GM19455 (cell line): ENCODE results near the gene RPS28.
A peak's percentile ranks its signal among the peaks of the same experiment; 100 is the strongest.
"Not testable (repeated sequence)": the region's sequence is repeated elsewhere in the genome, so short reads cannot be mapped to it uniquely, and the experiment has no call there.

Experiments
- ATAC-seq: cut with Tn5 transposase; IDR thresholded peaks from one replicate; pipeline ENCODE4 v1.9.1; 2021; ENCODE audit not compliant: unreplicated experiment

The RPS28 gene

GRCh38 chr19:8321067-8321985 lies at the start of gene RPS28, which contains the start of gene NDUFA7:
TSS of gene RPS28 (plus strand) at chr19:8321496. CDS start at chr19:8321531, 35 bp downstream.
TSS of gene NDUFA7 (minus strand) at chr19:8321375. CDS start at chr19:8321358, 17 bp downstream.
- peak; percentile 77 for ATAC-seq

- ATAC-seq: not testable (repeated sequence)
Observed at GRCh38 chr19:8276508-8276907, 44.8 kb upstream of the RPS28 start.

DNA sequence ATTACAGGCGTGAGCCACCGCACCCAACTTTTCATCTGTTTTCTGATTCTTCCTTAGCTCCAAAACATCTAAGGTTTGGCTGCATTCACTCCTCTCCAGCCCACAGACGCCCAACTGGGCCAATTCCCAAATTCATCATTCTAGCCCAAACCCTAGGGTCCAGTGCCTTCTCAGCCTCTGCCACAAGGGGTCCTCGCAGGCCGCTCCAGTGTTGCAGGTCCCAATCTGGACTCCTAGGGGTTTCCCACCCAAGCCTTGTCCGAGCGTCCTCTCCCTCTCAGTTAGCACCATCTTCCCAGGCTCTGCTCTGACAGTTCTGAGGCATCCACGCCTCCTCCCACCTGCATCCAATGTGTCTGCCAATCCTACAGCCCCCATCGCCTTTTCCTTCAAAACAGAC lies 30.0 kb upstream of the RPS28 start:
- not testable (repeated sequence) for ATAC-seq

DNA sequence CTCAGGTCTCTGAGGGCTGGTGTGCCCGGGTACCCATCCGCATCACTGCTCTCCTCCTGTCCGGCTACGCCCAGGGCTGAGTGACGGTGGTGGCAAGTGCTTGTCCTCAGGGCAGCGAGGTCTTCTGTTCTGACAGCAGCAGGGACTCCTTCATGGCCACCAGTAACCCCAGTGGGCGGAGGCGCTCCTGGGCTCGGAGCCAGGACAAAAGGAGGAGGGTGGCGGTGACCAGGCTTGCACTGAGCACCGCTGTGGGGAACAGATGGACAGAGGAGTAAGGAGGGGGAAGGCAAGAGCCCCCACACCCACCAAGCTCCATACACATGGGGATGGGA lies 19.0 kb upstream of the RPS28 start:
- no peak for ATAC-seq

DNA sequence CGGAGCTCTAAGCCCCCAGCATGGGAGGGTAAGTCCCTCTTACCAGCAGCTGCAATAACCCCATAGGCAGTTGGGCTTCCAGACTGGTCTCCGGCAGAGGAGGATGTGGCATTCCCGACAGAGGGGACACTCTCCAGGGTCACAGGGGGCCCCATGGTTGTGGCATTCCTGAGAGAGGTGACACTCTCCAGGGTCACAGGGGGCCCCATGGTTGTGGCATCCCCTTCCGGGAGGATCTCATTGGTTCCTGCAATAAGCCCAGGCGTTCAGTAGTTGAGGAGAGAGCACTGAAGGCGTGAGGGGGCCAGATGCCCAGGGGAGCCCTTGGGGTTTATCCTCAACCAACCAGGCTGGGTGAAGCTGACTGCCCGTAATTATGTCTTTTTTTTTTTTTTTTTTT lies 18.6 kb upstream of the RPS28 start:
- no peak for ATAC-seq

DNA sequence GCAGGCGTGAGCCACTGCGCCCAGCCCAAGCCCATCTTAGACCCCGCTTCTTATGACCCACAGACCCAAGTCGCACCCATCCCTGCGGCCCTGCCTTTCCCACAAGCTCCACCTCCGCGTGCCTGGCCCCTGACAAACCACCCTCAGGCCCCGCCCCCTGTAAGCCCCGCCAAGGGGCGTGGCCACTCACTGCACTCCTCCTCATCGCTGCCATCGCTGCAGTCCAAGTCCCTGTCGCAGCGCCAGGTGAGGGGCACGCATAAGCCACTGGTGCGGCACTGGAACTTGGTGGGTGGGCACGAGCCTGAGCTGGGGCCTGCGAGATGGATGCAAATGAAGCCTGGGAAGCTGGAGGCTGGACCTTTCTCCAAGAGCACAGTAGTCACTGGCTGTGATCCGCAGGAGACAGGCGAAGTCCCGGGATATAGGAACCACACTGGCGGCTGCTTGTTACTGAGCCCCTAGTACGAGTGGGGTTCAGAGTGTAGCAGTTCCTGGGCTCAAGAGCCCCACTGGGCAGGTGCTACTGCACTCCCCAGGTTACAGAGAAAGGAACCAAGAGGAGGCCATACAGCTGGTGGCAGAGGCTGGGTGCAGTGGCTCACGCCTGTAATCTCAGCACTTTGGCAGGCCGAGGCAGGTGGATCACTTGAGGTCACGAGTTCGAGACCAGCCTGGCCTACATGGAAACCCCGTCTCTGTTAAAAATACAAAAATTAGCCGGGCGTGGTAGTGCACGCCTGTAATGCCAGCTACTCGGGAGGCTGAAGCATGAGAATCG lies 16.3 kb upstream of the RPS28 start:
- no peak for ATAC-seq

DNA sequence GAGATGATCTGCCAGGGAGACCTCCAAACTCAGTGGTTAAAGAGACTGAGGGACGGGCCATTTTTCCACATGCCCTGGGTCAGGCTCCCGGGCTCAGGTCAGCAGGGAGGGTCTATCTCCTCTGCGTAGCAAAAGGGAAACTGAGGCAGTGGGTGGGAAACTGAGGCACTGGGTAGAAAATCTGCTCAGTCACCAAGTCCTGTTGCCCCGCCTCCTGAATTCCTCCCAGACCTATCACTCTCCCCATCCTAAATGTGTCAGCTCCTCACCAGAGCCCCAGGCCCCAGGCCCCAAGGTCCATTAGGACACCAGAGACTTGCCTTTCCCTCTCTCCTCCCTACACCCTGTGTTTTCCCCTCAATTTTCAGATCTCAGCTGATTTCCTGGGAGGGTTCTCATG lies 15.5 kb upstream of the RPS28 start:
- no peak for ATAC-seq

GRCh38 chr19:8306235-8307054 lies 14.9 kb upstream of the RPS28 start:
- ATAC-seq: no peak

DNA sequence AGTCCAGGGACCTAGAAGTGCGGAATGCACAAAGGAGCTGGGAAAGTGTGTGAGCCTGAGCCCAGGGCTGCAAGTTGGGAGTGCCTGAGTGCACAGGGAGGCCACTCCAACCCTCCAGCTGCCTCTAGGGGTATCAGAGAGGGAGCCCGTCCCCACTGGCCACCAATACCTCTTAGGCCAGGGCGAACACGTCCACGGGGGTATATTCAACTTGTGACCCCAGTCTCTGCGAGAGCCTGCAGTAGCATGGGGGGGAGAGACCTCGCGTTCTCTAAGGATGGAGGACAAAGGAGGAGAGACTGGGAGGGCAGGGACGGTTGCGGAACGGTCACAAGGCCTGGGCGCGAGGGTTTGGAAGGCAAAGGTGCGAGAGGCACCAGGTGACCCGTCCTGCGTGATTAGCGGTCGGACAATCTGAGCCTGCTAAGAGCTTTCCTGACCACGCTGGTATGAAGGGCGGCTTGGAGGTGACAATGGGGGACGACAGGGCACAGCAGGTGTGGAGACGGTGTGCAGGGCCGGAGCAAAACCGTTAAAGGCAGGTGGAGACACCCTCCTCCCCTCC lies 13.8 kb upstream of the RPS28 start:
- ATAC-seq: peak; percentile 13

DNA sequence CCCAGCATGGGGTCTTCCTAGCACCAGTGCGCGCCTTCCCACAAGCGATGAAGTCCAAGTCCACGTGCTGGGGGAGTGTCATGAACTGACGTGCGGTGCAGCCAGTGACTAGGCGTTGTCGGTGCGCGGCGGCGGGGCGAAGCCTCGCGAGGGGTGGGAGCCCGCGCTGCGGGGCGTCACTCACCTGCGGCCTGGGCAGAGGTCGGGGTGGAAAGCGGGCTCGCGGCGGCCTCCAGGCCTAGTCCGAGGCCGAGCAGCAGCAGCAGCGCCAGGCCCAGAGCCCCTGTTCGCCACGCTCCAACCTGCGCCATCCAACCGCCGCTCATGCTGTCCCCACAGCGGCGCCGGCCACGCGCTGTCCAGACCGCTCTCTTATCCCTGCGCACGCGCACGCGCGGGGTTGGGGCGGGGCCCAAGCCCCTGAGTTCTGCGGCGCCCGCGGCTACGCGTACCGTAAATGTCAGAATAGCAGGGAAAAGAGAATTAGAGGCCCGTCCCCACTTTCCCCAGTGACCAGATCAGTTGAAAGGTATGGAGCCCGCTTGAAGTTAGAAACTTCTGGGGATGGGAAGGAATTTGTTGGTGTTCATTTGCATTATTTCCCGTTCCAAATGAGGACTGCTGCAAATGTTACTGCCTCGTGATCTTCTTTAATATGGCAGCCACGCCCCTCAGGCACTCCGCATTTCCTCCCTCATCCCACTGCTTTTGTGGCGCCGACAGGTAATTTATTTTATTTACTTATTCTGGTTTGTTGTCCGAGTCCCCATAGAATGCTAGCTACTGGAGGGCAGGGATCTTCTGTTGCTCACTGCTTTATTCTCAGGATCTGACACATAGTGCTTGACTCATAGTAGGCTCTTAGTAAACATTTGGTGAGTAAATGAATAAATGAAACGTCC lies 13.1 kb upstream of the RPS28 start, which contains the start of gene CD320:
Gene CD320, minus strand, starts transcription at position 394 of the 902 bp plus-strand sequence. Its CDS starts 68 bp downstream, at position 326.
- peak; percentile 83 for ATAC-seq

- ATAC-seq: no peak
Observed at GRCh38 chr19:8308891-8309291, 12.4 kb upstream of the RPS28 start.

- no peak for ATAC-seq
Observed at GRCh38 chr19:8310342-8311055, 10.8 kb upstream of the RPS28 start.

DNA sequence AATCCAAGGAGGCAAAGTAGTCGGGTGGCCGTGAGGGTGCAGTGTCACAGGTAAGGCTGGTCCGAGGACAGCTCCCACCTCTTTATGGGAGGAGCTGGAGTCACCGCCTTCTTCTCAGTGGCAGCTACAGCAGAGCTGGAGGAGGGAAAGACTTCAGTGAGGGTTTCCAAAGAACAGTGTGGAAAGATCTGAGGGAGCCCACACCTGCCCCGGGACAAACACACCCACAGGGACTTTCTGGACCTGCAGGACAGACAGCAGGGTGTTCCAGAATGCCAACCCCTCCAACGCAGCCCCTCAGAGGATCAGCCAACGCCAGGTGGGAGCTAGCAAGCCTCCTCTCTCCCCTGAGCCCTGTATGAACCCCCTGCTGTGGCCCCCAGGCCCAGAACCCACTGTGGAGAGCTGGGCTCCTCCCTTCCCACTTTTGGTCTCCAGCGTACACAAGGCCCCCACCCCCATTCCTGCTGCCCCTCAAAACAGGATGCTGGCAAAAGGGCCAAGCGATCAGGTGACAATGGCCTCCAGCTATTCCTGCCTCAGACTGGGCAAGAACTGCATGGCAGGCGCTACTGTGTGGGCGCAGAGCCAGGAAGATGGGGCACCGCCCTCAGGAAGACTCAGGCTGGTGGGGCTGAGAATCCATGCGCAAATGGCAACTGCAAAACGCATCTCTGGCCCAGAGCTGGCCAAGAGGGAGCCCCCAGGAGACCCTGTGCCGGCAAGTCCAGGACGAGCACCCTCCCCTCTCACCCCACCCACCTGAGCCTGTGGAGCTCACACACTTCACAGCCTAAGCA lies 9.6 kb upstream of the RPS28 start:
- no peak for ATAC-seq

DNA sequence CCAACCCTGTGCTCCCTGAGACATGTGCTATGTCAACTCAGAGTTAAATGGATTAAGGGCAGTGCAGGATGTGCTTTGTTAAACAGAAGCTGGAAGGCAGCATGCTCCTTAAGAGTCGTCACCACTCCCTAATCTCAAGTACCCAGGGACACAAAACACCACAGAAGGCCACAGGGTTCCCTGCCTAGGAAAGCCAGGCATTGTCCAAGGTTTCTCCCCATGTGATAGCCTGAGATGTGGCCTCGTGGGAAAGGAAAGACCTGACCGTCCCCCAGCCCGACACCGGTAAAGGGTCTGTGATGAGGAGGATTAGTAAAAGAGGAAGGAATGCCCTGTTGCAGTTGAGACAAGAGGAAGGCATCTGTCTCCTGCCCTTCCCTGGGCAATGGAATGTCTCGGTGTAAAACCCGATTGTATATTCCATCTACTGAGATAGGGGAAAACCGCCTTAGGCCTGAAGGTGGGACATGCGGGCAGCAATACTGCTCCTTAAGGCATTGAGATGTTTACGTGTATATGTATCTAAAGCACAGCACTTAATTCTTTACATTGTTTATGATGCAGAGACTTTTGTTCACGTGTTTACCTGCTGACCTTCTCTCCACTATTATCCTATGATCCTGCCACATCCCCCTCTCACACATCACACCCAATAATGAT lies 6.2 kb upstream of the RPS28 start:
- ATAC-seq: not testable (repeated sequence)

- no peak for ATAC-seq
Observed at GRCh38 chr19:8316351-8317125, 4.8 kb upstream of the RPS28 start.

DNA sequence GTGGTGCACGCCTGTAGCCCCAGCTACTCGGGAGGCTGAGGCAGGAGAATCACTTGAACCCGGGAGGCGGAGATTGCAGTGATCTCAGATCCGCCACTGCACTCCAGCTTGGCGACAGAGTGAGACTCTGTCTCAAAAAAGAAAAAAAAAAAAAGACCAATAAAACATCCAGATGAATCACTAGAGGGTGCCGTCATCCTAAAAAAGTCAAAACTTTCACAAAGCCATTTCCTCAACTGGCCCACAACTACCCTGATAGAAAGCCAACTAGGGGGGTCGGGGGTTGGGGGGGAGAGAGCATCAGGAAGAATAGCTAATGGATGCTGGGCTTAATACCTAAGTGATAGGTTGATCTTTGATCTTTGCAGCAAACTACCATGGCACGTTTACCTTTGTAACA lies 2.5 kb upstream of the RPS28 start:
- ATAC-seq: not testable (repeated sequence)
